Astrocyte (in vitro differentiated cells and primary cell): ENCODE data around the gene ASB6.

Source experiments
- EZH2 ChIP-seq: IDR thresholded peaks from 2 replicates; pipeline ENCODE4 v1.6.1; 2012; ENCODE audit warnings: mild to moderate bottlenecking, low read length, inconsistent platforms; ENCODE audit not compliant: insufficient read depth
- TF ChIP-seq, protein P1 (sequence below): IDR thresholded peaks from 2 replicates; pipeline ENCODE4 v1.5.1; 2011; ENCODE audit warnings: low read depth, mild to moderate bottlenecking, inconsistent platforms, low read length, moderate library complexity; ENCODE audit not compliant: insufficient read depth

- TF ChIP-seq EZH2, result no peak
- TF ChIP-seq, protein P1, sequence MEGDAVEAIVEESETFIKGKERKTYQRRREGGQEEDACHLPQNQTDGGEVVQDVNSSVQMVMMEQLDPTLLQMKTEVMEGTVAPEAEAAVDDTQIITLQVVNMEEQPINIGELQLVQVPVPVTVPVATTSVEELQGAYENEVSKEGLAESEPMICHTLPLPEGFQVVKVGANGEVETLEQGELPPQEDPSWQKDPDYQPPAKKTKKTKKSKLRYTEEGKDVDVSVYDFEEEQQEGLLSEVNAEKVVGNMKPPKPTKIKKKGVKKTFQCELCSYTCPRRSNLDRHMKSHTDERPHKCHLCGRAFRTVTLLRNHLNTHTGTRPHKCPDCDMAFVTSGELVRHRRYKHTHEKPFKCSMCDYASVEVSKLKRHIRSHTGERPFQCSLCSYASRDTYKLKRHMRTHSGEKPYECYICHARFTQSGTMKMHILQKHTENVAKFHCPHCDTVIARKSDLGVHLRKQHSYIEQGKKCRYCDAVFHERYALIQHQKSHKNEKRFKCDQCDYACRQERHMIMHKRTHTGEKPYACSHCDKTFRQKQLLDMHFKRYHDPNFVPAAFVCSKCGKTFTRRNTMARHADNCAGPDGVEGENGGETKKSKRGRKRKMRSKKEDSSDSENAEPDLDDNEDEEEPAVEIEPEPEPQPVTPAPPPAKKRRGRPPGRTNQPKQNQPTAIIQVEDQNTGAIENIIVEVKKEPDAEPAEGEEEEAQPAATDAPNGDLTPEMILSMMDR, result peak; percentile 63
Observed at GRCh38 chr9:129641750-129642585, at the start of gene ASB6.
